GM23338 (cell line): ENCODE measurements around the gene GPALPP1. TPM values are rescaled to one million over a fixed set of nuclear protein-coding genes. Genes with fewer than 3 reads are reported as not detected.

Experiments
- ATAC-seq: fragments of 200-7000 bp; cut with Tn5 transposase; 3 replicates; pipeline ENCODE4 v1.9.1; 2020
- DNase-seq: peaks from one replicate; pipeline ENCODE4 v3.0.0-alpha.2; 2015; ENCODE audit warnings: low spot score
- H2AFZ ChIP-seq: fragments of 200-600 bp; sonication (generic); 2 replicates; pipeline ENCODE4 v1.8.0; 2016; ENCODE audit warnings: antibody characterized with exemption, mild to moderate bottlenecking, moderate library complexity
- H3F3A ChIP-seq: fragments of 200-600 bp; sonication (generic); replicated peaks from 2 replicates; pipeline ENCODE4 v1.8.0; 2017; ENCODE audit warnings: antibody characterized with exemption, mixed run types, low read depth
- H3K27ac ChIP-seq: fragments of 200-600 bp; sonication (generic); 2 replicates; pipeline ENCODE4 v1.6.1; 2016; ENCODE audit warnings: low read depth
- H3K27me3 ChIP-seq: fragments of 200-600 bp; sonication (generic); 2 replicates; pipeline ENCODE4 v1.8.0; 2016; ENCODE audit warnings: mild to moderate bottlenecking, mixed run types, moderate library complexity; ENCODE audit not compliant: insufficient read depth
- H3K36me3 ChIP-seq: fragments of 200-600 bp; sonication (generic); 2 replicates; pipeline ENCODE4 v1.8.0; 2016; ENCODE audit warnings: mild to moderate bottlenecking; ENCODE audit not compliant: insufficient read depth
- H3K4me1 ChIP-seq: fragments of 200-600 bp; sonication (generic); 2 replicates; pipeline ENCODE4 v1.8.0; 2016; ENCODE audit warnings: mild to moderate bottlenecking, moderate library complexity; ENCODE audit not compliant: insufficient read depth
- H3K4me2 ChIP-seq: fragments of 200-600 bp; sonication (generic); 2 replicates; pipeline ENCODE4 v1.7.1; 2017; ENCODE audit warnings: mixed run types
- H3K4me3 ChIP-seq: fragments of 200-600 bp; sonication (generic); 2 replicates; pipeline ENCODE4 v1.6.1; 2016; ENCODE audit warnings: mixed run types
- H3K79me2 ChIP-seq: fragments of 200-600 bp; sonication (generic); replicated peaks from 2 replicates; pipeline ENCODE4 v1.8.0; 2017; ENCODE audit warnings: mild to moderate bottlenecking; ENCODE audit not compliant: insufficient read depth
- H3K9me2 ChIP-seq: fragments of 200-600 bp; sonication (generic); 2 replicates; pipeline ENCODE4 v1.8.0; 2017; ENCODE audit not compliant: insufficient read depth
- H4K20me1 ChIP-seq: fragments of 200-600 bp; sonication (generic); replicated peaks from 2 replicates; pipeline ENCODE4 v1.8.0; 2017; ENCODE audit warnings: mild to moderate bottlenecking; ENCODE audit not compliant: insufficient read depth
- H3K27ac Mint-ChIP-seq: 2 replicates; pipeline ENCODE4 v1.8.0; 2020; ENCODE audit warnings: inconsistent platforms, mild to moderate bottlenecking, moderate library complexity, mixed read lengths
- H3K27me3 Mint-ChIP-seq: 3 replicates; pipeline ENCODE4 v1.8.0; 2022; ENCODE audit warnings: low read depth, mild to moderate bottlenecking, moderate library complexity, mixed read lengths, inconsistent platforms; ENCODE audit not compliant: insufficient read depth, poor library complexity
- H3K36me3 Mint-ChIP-seq: 3 replicates; pipeline ENCODE4 v1.8.0; 2021; ENCODE audit warnings: low read depth, mild to moderate bottlenecking, inconsistent platforms, moderate library complexity, mixed read lengths
- H3K4me1 Mint-ChIP-seq: 3 replicates; pipeline ENCODE4 v1.8.0; 2020; ENCODE audit warnings: mild to moderate bottlenecking, inconsistent platforms, mixed read lengths
- H3K4me3 Mint-ChIP-seq: 3 replicates; pipeline ENCODE4 v1.8.0; 2021; ENCODE audit warnings: moderate library complexity, mild to moderate bottlenecking, inconsistent platforms, mixed read lengths
- H3K9me3 Mint-ChIP-seq: 3 replicates; pipeline ENCODE4 v1.8.0; 2020; ENCODE audit warnings: moderate library complexity, mild to moderate bottlenecking, inconsistent platforms, mixed read lengths
- CREB1 ChIP-seq: fragments of 250-450 bp; sonication (Bioruptor Pico); IDR thresholded peaks from 2 replicates; pipeline ENCODE4 v1.5.0; 2020; ENCODE audit warnings: low read depth, mild to moderate bottlenecking, moderate library complexity
- JUNB ChIP-seq: IDR thresholded peaks from one replicate; pipeline ENCODE4 v1.6.1; 2016; ENCODE audit warnings: antibody characterized with exemption; ENCODE audit not compliant: unreplicated experiment
- NANOG ChIP-seq: IDR thresholded peaks from 2 replicates; pipeline ENCODE4 v1.6.1; 2016; ENCODE audit warnings: antibody characterized with exemption, borderline replicate concordance
- ZNF114 ChIP-seq: fragments of 250-450 bp; sonication (Bioruptor Pico); IDR thresholded peaks from 2 replicates; pipeline ENCODE4 v1.5.0; 2020; ENCODE audit warnings: mild to moderate bottlenecking, moderate library complexity
- ZNF462 ChIP-seq: fragments of 250-450 bp; sonication (Bioruptor Pico); IDR thresholded peaks from 2 replicates; pipeline ENCODE4 v1.5.0; 2020; ENCODE audit warnings: mild to moderate bottlenecking, moderate library complexity
- polyA plus RNA-seq: library from polyadenylated mRNA; unstranded; fragments of >200 nt; fragmentation: Nextera tagmentation; extraction: Ambion mirVana; gene quantifications from 2 replicates; pipeline ENCODE4 v1.2.1, GENCODE V29; 2016
- total RNA-seq: library from RNA; depleted of rRNA; stranded (reverse); fragments of >200 nt; shearing (Covaris generic); gene quantifications from 2 replicates; pipeline ENCODE4 v1.2.3, GENCODE V29; 2014
- TF ChIP-seq, protein P1 (sequence below): IDR thresholded peaks from one replicate; pipeline ENCODE4 v1.6.1; 2018; ENCODE audit warnings: antibody characterized with exemption; ENCODE audit not compliant: unreplicated experiment
- TF ChIP-seq, protein P2 (sequence below): IDR thresholded peaks from 2 replicates; pipeline ENCODE4 v1.6.1; 2016; ENCODE audit warnings: antibody characterized with exemption
- TF ChIP-seq, protein P3 (sequence below), 2 experiments: fragments of 200-600 bp in 1 of 2; sonication (generic) in 1 of 2; conservative IDR thresholded peaks; 2 replicates each; pipeline versions ENCODE4 v1.5.1 to v1.6.1; 2016 to 2017; ENCODE audit warnings: antibody characterized with exemption in 2 of 2, low read depth in 2 of 2, mild to moderate bottlenecking in 2 of 2, moderate library complexity in 1 of 2

GPALPP1 gene
- total and polyA plus RNA-seq, 2 experiments from 2014 or later = 31.3 to 35.8 TPM

DNA sequence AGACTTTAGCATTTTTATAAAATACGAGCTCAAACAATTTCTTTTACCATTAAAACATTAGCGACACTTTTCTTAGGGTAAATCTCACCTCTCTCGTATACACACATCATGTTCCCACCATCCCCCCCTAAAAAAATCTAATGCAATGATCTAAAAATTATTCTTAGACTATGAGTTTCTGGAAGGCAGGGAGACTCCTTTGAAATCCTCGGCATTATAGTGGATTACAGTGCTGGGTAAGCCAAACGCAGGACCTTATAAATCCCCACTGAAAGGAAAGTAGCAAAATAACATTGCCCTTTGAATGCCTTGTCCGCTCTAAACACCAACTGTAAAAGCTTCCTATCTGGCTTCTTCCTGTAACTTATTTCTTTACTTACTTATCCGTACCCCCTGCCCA, 35.1 kb upstream of the GPALPP1 start:
- Histone ChIP-seq H3K9me2 (no peaks in the 10 kb centered on the region), H3K36me3 (no peaks in the 10 kb centered on the region), H3F3A (no peaks in the 10 kb centered on the region), H4K20me1 (peaks cover 4% of the 10 kb centered on the region; the same call in 1 of the 2 replicates), H2AFZ (no peak overlapping the region), H3K4me1 (no peaks in the 10 kb centered on the region), H3K27ac (no peak overlapping the region), H3K79me2 (peaks cover 3% of the 10 kb centered on the region; the same call in 1 of the 2 replicates), H3K4me3 (no peak overlapping the region), H3K4me2 (no peak overlapping the region), H3K27me3 (no peaks in the 10 kb centered on the region)
- Mint-ChIP-seq H3K36me3 (peaks cover 8% of the 10 kb centered on the region; the same call in 2 of the 3 replicates), H3K4me1 (no peaks in the 10 kb centered on the region), H3K27me3 (peaks cover 4% of the 10 kb centered on the region), H3K4me3 (no peak overlapping the region), H3K27ac (no peak overlapping the region), H3K9me3 (no peaks in the 10 kb centered on the region)
- no peak for ATAC-seq
- TF ChIP-seq ZNF114 (CRISPR knock-in tag) (no peak), CREB1 (CRISPR knock-in tag) (no peak), NANOG (no peak), JUNB (no peak), ZNF462 (CRISPR knock-in tag) (no peak)
- TF ChIP-seq, protein P1, sequence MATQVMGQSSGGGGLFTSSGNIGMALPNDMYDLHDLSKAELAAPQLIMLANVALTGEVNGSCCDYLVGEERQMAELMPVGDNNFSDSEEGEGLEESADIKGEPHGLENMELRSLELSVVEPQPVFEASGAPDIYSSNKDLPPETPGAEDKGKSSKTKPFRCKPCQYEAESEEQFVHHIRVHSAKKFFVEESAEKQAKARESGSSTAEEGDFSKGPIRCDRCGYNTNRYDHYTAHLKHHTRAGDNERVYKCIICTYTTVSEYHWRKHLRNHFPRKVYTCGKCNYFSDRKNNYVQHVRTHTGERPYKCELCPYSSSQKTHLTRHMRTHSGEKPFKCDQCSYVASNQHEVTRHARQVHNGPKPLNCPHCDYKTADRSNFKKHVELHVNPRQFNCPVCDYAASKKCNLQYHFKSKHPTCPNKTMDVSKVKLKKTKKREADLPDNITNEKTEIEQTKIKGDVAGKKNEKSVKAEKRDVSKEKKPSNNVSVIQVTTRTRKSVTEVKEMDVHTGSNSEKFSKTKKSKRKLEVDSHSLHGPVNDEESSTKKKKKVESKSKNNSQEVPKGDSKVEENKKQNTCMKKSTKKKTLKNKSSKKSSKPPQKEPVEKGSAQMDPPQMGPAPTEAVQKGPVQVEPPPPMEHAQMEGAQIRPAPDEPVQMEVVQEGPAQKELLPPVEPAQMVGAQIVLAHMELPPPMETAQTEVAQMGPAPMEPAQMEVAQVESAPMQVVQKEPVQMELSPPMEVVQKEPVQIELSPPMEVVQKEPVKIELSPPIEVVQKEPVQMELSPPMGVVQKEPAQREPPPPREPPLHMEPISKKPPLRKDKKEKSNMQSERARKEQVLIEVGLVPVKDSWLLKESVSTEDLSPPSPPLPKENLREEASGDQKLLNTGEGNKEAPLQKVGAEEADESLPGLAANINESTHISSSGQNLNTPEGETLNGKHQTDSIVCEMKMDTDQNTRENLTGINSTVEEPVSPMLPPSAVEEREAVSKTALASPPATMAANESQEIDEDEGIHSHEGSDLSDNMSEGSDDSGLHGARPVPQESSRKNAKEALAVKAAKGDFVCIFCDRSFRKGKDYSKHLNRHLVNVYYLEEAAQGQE = no peak
- TF ChIP-seq, protein P2, sequence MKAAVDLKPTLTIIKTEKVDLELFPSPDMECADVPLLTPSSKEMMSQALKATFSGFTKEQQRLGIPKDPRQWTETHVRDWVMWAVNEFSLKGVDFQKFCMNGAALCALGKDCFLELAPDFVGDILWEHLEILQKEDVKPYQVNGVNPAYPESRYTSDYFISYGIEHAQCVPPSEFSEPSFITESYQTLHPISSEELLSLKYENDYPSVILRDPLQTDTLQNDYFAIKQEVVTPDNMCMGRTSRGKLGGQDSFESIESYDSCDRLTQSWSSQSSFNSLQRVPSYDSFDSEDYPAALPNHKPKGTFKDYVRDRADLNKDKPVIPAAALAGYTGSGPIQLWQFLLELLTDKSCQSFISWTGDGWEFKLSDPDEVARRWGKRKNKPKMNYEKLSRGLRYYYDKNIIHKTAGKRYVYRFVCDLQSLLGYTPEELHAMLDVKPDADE = no peak
- TF ChIP-seq, protein P3, sequence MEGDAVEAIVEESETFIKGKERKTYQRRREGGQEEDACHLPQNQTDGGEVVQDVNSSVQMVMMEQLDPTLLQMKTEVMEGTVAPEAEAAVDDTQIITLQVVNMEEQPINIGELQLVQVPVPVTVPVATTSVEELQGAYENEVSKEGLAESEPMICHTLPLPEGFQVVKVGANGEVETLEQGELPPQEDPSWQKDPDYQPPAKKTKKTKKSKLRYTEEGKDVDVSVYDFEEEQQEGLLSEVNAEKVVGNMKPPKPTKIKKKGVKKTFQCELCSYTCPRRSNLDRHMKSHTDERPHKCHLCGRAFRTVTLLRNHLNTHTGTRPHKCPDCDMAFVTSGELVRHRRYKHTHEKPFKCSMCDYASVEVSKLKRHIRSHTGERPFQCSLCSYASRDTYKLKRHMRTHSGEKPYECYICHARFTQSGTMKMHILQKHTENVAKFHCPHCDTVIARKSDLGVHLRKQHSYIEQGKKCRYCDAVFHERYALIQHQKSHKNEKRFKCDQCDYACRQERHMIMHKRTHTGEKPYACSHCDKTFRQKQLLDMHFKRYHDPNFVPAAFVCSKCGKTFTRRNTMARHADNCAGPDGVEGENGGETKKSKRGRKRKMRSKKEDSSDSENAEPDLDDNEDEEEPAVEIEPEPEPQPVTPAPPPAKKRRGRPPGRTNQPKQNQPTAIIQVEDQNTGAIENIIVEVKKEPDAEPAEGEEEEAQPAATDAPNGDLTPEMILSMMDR (conservative IDR thresholded peaks at IDR 0.05; ENCODE audit: low read depth in 2 of 2) = no peak
- DNase-seq = no peak
